HG02973 (cell line): Measurements from ENCODE around the gene TRPM7.
"Not testable (repeated sequence)": the region's sequence is repeated elsewhere in the genome, so short reads cannot be mapped to it uniquely, and the experiment has no call there.

ENCODE experiments used
- ATAC-seq: cut with Tn5 transposase; IDR thresholded peaks from one replicate; pipeline ENCODE4 v1.9.1; 2021; ENCODE audit warnings: moderate library complexity; ENCODE audit not compliant: unreplicated experiment

TRPM7 gene

DNA sequence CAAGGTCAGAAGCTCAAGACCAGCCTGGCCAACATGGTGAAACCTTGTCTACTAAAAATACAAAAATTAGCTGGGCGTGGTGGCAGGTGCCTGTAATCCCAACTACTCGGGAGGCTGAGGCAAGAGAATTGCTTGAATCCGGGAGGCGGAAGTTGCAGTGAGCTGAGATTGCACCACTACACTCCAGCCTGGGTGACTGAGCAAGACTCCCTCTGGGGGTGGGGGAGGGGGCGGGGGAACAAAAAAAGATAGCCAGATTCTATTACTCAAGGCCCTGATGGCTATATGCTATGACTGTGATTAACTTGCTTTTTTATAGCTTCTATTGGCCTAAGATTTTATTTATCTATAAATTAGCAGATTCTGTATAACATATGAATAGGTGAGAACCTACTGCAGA lies 112.8 kb downstream of the TRPM7 start:
- ATAC-seq: not testable (repeated sequence)

DNA sequence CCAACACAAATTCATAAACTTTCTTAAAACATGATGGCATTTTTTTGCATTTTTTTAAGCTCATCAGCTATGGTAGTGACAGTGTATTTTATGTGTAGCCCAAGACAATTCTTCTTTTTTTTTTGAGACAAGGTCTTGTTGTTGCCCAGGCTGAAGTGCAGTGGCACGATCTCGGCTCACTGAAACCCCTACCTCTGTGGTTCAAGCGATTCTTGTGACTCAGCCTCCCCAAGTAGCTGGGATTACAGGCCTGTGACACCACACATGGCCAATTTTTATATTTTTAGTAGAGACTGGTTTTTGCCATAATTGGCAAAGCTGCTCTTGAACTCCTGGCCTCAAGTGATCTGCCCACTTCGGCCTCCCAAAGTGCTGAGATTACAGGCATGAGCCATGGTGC lies 122.8 kb downstream of the TRPM7 start:
- ATAC-seq: no peak

DNA sequence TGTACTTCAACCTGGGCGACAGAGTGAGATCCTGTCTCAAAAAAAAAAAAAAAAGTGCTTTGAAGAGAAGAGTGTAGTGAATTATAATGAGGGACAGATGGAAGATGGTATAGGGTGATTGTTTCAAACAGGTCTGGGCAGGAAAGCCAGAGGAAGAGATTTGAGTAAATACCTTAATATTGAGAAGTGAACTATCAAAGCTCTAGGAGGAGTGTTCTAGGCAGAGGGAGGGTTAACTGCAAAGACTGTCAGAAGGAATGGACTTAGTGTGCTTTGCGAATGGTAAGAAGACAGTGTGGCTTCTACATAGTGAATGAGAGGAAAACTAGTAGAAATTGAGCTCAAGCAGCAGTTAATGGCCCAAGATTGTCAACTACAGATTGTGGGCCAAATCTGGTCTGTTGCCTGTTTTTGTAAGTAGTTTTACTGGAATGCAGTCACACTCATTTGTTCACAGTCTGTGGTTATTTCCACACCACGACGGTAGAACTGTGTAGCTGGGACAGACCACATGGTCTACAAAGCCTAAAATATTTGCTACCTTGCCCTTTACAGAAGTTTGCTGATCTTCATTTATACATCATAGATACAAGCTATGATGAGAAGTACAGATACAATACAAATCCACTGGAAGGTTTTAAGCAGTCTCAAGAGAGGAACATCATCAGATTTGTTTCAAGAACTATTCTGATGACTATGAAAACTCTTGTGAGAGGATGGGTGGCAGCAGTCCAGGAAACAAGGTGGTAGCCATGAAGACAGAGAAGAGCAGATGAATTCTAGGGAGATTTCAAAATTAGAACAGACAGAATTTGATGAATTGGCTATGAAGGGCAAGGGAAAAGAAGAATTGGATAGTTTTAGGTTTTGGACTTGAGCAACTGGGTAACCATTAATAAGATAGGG lies 123.6 kb downstream of the TRPM7 start:
- no peak for ATAC-seq

DNA sequence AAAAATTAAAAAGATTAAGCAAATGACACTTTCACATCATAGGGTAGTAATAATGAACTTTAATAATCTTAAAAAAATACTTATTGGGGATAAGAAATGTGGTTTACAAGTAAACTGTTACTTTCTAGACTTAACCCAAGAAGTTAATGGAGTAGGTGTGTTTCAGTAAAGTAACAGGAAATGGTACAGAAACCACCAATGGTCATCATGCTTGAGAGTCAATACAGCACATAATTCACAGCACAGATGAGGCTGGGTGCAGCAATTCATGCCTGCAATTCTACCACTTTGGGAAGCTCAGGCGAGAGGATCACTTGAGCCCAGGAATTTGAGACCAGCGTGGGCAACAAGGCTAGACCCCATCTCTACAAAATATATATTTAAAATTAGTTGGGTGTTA lies 128.6 kb downstream of the TRPM7 start:
- ATAC-seq: no peak

DNA sequence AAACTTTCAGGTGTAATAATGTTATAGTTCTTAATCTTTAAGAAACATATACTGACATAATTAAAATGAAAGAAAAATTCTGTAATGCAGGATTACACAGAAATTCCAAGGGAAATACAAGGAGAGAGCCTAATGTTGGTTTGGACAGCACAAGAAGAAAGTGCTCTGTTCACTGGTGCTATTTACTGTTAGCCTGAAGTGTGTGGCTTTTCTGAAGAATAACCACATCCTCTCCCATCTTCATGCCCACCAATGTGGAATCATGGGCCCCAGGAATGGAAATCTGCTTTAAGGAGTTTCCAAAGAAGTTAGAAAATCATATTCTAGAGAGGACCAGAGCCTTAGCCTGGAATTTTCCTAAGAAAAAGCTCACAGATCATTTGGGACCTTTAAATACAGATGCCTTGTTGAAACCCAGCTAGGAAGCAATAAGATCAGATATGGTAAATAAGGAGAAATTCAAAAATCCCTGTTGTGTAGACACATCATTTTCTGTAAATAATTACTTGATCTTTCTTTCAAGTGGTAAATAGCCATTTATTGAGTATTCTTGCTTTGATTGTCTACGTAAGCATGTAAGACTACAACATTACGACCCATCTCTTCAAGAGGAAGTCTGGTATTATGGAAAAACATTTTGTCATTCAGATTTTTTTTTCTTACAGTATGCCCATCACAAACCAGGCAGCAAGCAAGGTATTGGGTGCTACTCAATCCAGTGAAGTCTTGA lies 129.8 kb downstream of the TRPM7 start:
- ATAC-seq: no peak

DNA sequence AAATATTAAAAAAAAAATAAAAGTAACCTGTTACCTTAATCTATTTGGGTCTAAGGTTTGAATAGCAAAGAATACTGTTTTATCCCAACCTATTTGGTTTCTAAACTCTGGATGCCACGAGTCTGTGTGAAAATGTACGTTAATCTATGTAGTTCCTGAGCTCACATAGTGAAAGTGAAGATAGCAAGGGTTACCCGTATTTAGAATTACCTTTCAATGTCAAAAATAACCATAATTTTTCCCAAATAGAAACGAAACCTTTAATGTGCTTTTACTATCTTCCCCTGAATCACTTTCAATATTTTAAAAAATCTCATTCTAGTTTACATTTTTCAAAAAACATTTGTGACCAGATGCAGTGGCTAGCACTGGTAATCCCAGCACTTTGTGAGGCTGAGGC lies 134.4 kb downstream of the TRPM7 start:
- ATAC-seq: peak; percentile 48

DNA sequence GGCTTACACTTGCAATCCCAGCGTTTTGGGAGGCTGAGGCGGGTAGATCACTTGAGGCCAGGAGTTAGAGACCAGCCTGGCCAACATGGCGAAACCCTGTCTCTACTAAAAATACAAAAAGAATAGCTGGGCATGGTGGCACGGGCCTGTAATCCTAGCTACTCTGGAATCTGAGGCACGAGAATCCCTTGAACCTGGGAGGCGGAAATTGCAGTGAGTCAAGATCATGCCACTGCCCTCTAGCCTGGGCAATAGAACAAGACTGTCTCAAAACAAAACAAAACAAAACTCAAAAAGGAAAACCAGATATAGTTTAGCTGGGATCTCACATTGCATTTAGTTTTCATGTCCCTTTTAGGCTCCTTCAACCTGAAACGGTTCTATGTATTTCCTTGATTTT lies 137.3 kb downstream of the TRPM7 start:
- no peak for ATAC-seq

DNA sequence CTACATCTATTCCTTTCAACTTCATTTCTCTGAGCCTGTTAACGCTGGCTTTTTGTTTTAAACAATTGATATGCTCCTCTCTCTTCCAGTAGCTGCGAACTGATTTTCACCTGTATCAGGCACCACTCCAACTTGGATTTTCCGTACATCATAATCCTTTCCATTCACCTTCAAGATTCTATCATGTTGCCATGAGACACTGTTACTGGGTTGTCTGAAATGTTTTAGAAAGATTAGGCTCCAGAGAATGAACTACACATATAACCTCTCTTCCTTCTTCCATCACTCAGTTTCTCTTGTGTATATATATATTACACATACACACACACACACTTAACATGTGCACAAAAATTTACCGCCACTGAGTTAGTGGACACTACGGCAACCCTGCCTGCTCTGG lies 140.0 kb downstream of the TRPM7 start, which contains the start of gene USP50:
TSS of gene USP50 (minus strand) at position 101 of the 400 bp plus-strand sequence. CDS start 141 bp downstream, outside the sequence.
- no peak for ATAC-seq

DNA sequence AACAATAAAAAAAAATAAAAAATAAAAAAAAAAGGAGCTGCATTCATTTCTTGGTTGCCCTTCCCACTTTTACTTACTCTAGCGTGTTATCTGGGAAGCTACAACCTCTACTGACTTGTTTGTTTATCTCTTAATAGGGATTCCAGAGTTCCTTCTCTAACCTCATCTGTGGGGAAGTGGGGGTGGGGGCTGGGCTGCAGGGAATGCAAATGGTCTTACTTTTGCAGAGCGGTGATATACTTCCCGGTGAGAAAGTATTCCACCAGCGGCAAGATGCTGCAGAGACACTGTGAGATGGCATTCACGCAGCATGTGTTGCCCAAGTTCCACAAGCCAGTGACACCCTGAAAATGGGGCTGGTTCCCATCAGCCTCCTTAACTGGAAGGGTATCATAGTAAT lies 142.2 kb downstream of the TRPM7 start:
- no peak for ATAC-seq

DNA sequence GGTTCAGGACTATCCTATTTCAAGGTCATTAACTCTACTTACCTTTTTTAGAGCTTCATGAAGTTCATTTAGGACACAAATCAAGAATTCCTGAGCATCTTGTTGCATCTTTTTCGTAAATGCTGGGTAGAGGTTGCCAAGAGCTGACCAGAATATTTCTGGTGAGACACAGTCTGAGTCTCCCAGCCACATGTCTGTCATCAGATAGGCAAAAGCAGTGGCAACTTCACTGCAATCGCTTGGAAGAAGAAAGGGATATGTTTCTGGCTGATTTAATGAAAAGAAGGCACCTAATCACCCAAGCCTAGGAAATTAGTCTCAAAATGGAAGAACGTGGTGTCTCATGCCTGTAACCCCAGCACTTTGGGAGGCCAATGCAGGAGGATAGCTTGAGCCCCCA lies 143.0 kb downstream of the TRPM7 start:
- ATAC-seq: no peak

DNA sequence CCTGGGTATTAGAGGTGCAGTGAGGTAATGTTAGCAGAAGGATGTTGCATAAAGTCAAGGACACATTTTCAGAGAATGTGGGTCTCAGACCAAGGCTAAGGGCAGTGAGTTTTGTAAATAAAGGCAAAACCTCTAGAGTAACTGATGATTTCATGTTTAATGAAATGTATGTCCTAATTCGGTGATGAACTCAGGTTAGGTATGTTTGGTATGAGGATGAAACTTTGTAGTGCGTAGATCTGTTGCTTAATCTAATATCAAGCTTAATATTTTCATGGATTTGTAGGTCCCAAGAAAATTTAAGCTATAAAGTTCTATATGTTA lies 143.7 kb downstream of the TRPM7 start:
- ATAC-seq: no peak

DNA sequence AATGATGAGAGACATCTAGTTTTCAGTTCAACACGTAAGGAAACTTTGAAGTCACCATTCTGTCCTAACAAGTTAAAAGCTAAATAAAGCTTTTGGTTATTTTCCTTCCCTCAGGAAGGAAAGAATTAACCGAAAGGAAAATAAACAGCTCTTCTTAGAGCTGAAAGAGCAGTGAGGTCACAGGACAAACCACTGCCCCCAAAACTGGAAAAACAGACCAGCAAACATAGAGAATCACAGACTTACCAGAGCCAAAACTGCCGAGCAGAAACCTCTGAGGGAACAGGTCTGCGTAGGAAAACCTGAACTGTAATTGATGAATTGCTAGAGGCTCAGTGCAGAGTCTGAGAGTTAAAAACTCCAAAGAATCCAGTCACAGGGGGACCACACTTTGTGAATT lies 154.8 kb downstream of the TRPM7 start:
- no peak for ATAC-seq

DNA sequence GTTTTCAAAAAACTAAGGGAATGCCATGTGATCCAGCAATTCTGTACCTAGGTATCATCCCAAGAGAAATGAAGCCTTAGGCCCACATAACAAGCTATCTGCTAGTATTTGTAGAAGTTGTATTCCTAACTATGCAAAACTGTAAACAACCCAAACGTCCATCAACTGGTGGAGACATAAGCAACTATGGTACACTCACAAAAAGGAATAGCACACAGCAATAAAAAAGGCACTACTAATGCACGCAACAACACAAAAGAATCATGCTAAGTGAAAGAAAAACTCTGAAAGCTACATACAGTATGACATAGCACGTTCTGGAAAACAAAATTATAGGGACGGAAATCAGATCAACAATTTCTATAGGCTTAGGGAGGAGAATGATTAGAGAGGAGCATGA lies 155.4 kb downstream of the TRPM7 start:
- no peak for ATAC-seq

DNA sequence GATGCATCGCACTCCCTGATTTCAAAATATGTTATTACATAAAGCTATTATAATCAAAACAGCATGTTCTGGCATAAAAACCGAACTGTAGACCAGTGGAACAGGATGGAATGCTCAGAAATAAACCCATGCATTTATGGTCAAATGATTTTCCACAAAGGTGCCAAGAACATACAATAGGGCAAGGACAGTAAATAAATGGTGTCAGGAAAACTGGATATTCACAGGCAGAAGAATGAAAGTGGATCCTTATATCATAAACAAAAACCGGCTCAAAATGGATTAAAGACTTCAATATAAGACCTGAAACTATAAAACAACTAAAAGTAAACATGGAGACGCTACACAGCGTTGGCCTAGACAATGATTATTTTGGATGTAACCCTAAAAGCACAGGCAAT lies 162.7 kb downstream of the TRPM7 start:
- no peak for ATAC-seq

DNA sequence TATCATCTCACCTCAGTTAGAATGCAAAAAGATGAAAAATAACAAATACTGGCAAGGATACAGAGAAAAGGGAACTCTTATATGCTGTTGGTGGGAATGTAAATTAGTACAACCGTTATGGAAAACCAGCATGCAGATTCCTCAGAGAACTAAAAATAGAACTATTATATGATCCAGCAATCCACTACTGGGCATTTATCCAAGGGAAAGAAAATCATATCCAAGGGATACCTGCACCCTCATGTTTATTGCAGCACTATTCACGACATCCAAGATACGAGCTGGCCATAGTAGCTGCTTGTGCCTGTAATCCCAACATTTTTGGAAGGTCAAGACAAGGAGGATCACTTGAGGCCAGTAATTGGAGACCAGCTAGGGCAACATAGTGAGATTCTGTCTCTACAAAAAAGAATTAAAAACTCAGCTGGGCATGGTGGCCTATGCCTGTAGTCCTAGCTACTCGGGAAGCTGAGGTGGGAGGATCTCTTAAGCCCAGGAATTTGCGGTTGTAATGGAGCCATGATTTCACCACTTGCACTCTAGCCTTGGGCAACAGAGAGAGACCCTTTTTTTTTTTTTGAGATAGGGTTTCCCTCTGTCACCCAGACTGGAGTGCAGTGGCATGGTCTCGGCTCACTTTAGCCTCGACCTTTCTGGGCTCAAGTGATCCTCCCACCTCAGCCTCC lies 166.7 kb downstream of the TRPM7 start:
- no peak for ATAC-seq

DNA sequence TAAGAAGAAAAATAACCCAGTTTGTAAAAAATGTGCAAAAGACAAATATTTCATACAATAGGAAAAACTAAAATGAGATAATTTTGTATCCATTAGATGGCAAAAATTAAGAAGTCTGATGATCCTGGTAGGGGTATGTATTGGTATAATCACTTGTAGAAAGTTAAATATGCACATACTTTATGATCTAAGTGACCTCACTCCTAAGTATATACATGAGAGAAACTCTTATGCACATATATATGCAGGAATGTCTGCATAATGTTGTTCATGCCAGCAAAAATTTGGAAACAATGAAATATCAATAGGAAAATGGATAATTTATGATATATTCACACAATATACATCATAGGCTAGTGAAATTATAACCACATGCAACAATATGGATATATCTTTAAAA lies 173.6 kb downstream of the TRPM7 start:
- ATAC-seq: no peak
